Ascending aorta (tissue), 2 donors: Measurements from ENCODE around the gene SPATA33. TPM values are rescaled to one million over a fixed set of nuclear protein-coding genes. Genes with fewer than 3 reads are reported as not detected.
"Not testable (repeated sequence)": the region's sequence is repeated elsewhere in the genome, so short reads cannot be mapped to it uniquely, and the experiment has no call there.

Experiments used
- DNase-seq, 2 donors: peaks; one replicate each; pipeline ENCODE4 v3.0.0-alpha.2; 2019; ENCODE audit warnings: low spot score in 2 of 2
- H3K27ac ChIP-seq, 2 donors: fragments of 200-600 bp; sonication (generic); one replicate each; pipeline ENCODE4 v1.5.1; 2016 to 2017; ENCODE audit warnings: mild to moderate bottlenecking in 1 of 2
- H3K27me3 ChIP-seq: fragments of 200-600 bp; sonication (generic); one replicate; pipeline ENCODE4 v1.5.1; 2017
- H3K36me3 ChIP-seq, 2 donors: fragments of 200-600 bp; sonication (generic); one replicate each; pipeline ENCODE4 v1.5.1; 2016
- H3K4me1 ChIP-seq, 2 donors: fragments of 200-600 bp; sonication (generic); one replicate each; pipeline ENCODE4 v1.5.1; 2016 to 2017; ENCODE audit warnings: mild to moderate bottlenecking in 1 of 2
- H3K4me3 ChIP-seq, 2 donors: fragments of 200-600 bp; sonication (generic); one replicate each; pipeline ENCODE4 v1.5.1; 2016 to 2017; ENCODE audit warnings: mild to moderate bottlenecking in 1 of 2
- H3K9me3 ChIP-seq, 2 donors: fragments of 200-600 bp; sonication (generic); one replicate each; pipeline ENCODE4 v1.5.1; 2016
- intact Hi-C: fragments of 100-400 bp; cut with DNase I; formaldehyde crosslinking; loops from one replicate; pipeline ENCODE4 v1.15.1; 2023
- total RNA-seq: library from RNA; depleted of rRNA; stranded (reverse); fragments of >200 nt; gene quantifications from one replicate; pipeline ENCODE4 v1.1.0, GENCODE V29; 2016
- TF ChIP-seq, protein P1 (sequence below), 3 experiments: fragments of 200-600 bp in 2 of 3; fragments of 450-650 bp in 1 of 3; sonication (generic) in 2 of 3; IDR thresholded peaks; one replicate each; pipeline ENCODE4 v1.5.1; 2016 to 2019; ENCODE audit warnings: antibody characterized with exemption in 3 of 3, mild to moderate bottlenecking in 1 of 3, moderate library complexity in 1 of 3

Gene SPATA33
- total RNA-seq, 1 donor from 2014 or later, result 0.21 TPM

DNA sequence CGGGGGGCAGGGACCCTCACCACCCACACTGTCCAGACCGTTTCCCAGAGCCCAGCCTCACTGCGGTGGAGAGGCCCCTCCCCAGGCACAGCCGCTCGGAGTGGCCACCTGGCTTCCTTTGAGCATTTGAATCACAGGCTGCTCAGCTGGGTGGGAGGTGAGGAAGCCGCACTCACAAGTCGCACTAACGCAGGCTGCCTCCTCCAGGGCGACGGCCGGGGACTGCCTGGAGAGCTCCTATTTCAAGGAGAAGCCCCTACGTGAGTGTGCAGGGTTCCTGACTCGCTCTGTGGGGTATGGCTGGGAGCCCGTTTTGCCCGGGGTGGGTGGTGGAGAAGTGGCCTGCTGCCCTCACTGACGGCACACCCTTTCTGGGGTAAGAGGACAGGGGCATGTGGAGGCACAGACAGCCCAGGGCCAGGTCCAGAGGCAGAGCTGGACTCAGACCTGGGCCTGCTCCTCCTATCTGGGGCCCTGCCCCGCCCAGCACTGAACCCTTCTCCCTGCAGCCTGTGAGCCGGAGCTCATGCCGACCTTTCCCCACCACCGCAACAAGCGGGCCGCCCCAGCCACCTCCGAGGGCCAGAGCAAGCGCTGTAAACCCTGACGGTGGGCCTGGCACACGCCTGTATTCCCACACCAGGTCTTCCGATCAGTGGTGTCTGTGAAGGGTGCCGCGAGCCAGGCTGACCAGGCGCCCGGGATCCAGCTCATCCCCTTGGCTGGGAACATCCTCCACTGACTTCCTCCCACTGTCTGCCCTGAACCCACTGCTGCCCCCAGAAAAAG, 37.6 kb downstream of the SPATA33 start:
- Histone ChIP-seq H3K27me3 (no peaks in the 10 kb centered on the region), H3K4me1 (peaks cover 0 to 5% of the 10 kb centered on the region in 2 donors), H3K9me3 (no peaks in the 10 kb centered on the region), H3K27ac (no peak overlapping the region), H3K4me3 (no peak overlapping the region), H3K36me3 (peaks cover 28 to 41% of the 10 kb centered on the region in 2 donors)
- DNase-seq, result no peak
- TF ChIP-seq, protein P1, sequence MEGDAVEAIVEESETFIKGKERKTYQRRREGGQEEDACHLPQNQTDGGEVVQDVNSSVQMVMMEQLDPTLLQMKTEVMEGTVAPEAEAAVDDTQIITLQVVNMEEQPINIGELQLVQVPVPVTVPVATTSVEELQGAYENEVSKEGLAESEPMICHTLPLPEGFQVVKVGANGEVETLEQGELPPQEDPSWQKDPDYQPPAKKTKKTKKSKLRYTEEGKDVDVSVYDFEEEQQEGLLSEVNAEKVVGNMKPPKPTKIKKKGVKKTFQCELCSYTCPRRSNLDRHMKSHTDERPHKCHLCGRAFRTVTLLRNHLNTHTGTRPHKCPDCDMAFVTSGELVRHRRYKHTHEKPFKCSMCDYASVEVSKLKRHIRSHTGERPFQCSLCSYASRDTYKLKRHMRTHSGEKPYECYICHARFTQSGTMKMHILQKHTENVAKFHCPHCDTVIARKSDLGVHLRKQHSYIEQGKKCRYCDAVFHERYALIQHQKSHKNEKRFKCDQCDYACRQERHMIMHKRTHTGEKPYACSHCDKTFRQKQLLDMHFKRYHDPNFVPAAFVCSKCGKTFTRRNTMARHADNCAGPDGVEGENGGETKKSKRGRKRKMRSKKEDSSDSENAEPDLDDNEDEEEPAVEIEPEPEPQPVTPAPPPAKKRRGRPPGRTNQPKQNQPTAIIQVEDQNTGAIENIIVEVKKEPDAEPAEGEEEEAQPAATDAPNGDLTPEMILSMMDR (IDR thresholded peaks at IDR 0.05), result no peak
- intact Hi-C loops, result no loop called here

DNA sequence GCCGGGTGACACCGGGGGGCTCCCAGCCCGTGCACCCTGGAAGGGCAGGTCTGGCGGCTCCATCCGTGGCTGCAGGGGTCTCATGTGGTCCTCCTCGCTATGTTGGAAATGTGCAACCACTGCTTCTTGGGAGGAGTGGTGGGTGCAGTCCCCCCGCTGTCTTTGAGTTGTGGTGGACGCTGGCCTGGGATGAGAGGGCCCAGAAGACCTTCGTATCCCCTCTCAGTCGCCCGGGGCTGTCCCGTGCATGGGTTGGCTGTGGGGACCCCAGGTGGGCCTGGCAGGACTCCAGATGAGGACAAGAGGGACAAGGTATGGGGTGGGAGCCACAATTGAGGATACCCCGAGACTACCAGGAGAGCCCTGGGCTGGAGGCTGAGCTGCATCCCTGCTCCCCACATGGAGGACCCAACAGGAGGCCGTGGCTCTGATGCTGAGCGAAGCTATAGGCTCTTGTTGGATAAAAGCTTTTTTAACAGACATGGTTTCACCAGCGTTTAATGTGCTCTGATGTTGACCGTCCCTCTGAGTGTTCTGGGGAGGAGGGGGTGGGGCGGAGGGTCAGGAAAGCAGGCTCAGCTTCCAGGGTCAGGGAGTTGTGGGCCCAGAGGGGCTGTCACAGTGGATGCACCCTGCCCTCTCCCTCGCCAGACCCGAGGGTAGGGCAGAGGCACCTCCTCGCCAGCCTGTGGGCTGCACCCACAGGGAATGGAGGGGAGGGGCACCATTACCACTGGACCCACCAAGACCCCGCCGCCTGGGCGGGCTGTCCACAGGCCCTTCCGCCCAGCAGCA, 38.4 kb downstream of the SPATA33 start:
- no peaks in the 10 kb centered on the region for H3K27me3 ChIP-seq
- TF ChIP-seq, protein P1 (IDR thresholded peaks at IDR 0.05), result no peak
- H3K4me3 ChIP-seq, result no peak overlapping the region
- H3K36me3 ChIP-seq, result peaks cover 24 to 37% of the 10 kb centered on the region in 2 donors
- intact Hi-C loops, result no loop called here
- H3K9me3 ChIP-seq, result no peaks in the 10 kb centered on the region
- DNase-seq, result no peak
- H3K27ac ChIP-seq, result no peak overlapping the region
- H3K4me1 ChIP-seq, result peaks cover 6 to 13% of the 10 kb centered on the region in 2 donors

DNA sequence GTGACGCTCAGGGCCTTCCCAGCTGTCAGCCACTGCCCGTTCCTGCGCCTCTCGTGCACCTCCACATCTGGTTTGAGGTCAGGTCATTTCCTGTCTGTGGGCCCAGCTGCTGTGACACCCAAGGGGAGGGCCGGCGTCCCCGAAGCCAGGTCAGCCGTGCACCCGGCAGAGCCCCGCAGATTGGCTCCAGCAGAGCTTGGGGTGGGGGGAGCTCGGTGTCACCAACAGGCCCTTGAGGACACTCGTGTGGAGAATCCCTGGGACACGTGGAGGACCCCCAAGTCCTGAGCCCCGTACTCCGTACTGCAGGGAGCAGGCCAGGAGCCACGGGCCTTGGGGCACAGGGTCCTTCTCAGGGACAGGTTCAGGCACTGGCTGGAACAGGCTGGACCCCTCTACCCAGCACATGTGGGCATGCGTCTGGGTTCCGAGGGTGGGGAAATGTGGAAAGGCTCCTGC, 39.1 kb downstream of the SPATA33 start:
- no peak for DNase-seq
- peaks cover 7 to 16% of the 10 kb centered on the region in 2 donors for H3K4me1 ChIP-seq
- H3K27me3 ChIP-seq, result no peaks in the 10 kb centered on the region
- H3K36me3 ChIP-seq, result peaks cover 20 to 31% of the 10 kb centered on the region in 2 donors
- no peak overlapping the region for H3K27ac ChIP-seq
- no peaks in the 10 kb centered on the region for H3K9me3 ChIP-seq
- TF ChIP-seq, protein P1 (IDR thresholded peaks at IDR 0.05), result no peak
- intact Hi-C loops, result no loop called here
- no peak overlapping the region for H3K4me3 ChIP-seq

DNA sequence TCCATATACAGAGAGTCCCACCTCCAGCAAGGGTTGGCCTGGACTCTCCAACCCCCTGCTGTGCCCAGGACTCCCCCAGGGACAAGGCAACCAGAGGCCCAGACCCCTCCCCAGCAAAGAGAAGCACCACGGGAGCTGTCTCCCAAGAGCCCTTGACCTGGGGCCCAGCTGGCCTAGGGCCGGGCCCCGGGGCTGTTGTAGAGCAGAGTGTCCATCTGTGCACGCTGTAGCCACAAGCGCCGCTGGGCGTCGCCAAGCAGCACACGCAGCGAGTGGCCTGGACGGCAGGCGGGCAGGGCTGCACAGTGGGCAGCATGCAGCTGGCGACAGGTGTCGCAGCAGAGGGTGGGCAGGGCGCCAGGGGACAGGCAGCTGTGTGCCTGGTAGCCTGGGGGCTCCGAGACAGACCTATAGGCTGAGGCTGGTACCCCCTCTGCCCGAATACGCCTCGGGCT, 39.6 kb downstream of the SPATA33 start:
- no peaks in the 10 kb centered on the region for H3K9me3 ChIP-seq
- H3K27me3 ChIP-seq, result no peaks in the 10 kb centered on the region
- peaks cover 15 to 26% of the 10 kb centered on the region in 2 donors for H3K36me3 ChIP-seq
- no peak overlapping the region for H3K4me3 ChIP-seq
- no peak for DNase-seq
- TF ChIP-seq, protein P1 (IDR thresholded peaks at IDR 0.05), result no peak
- H3K27ac ChIP-seq, result no peak overlapping the region
- intact Hi-C loops, result no loop called here
- peaks cover 7 to 20% of the 10 kb centered on the region in 2 donors for H3K4me1 ChIP-seq

DNA sequence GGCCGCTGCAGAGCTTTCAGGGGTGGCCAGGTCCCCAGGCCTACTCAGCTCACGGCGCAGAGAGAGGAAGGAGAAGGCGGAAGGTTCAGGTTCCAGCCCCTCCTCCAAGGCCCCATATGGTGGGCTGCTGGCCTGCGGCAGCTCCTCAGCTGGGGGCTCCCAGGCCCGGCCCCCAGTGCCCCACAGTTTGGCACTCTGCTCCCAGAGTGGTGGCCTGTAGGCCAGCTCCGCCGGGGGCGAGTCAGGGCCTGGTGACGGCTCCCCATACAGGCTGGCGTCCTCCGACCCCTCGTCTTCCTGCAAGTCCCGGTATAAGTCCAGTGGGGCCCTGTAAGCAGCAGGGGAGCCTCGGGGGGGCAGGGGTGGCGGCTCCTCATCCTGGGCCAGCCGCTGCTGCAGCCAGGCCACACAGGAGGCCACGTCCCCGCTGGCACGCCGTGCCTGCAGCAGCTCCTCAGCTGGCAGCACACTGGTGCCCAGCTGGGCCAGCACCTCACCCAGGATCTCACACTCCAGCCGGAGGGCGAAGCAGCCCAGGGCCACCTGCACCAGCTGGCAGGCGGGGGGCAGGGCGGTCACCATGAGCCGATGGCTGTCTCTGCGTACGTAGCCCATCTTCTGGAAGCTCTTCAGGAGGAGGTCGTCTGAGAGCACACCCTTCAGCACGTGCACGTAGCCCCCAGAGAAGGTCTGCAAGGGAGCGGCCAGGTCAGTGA, 40.1 kb downstream of the SPATA33 start:
- Histone ChIP-seq H3K36me3 (peaks cover 11 to 21% of the 10 kb centered on the region in 2 donors), H3K27ac (no peak overlapping the region), H3K4me3 (no peak overlapping the region), H3K27me3 (no peaks in the 10 kb centered on the region), H3K9me3 (no peaks in the 10 kb centered on the region), H3K4me1 (peaks cover 7 to 20% of the 10 kb centered on the region in 2 donors)
- TF ChIP-seq, protein P1 (IDR thresholded peaks at IDR 0.05), result no peak
- no peak for DNase-seq
- intact Hi-C loops, result no loop called here

DNA sequence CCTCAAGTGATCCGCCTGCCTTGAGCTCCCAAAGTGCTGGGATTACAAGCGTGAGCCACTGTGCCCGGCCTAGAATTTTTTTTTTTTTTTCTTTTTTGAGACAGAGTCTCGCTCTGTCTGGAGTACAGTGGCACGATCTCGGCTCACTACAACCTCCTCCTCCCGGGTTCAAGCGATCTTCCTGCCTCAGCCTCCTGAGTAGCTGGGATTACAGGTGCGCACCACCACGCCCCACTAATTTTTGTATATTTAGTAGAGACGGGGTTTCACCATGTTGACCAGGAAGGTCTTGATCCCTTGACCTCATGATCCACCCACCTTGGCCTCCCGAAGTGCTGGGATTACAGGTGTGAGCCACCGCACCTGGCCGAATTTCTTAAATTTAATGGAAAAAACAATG, 41.1 kb downstream of the SPATA33 start:
- Histone ChIP-seq H3K36me3 (peaks cover 10 to 13% of the 10 kb centered on the region in 2 donors), H3K4me1 (peaks cover 7 to 20% of the 10 kb centered on the region in 2 donors)
- H3K4me3 ChIP-seq, H3K27ac ChIP-seq, H3K9me3 ChIP-seq, intact Hi-C loops, DNase-seq, H3K27me3 ChIP-seq: not testable (repeated sequence)

DNA sequence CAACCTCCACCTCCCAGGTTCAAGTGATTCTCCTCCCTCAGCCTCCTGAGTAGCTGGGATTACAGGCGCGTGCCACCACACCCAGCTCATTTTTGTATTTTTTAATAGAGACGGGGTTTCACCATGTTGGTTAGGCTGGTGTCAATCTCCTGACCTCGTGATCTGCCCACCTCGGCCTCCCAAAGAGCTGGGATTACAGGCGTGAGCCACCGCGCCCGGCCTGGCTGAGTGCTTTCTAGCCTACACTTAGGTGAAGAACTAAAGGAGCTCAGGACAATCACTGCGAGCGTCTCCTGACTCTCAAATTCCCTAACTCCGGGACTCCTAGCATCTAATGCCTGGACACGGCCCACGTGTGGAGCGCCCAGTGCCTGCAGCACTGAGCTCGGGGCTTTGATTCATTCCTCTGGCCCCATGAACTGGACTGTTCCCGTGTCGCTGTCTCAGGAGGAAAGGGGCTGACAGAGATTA, 42.0 kb downstream of the SPATA33 start:
- Histone ChIP-seq H3K4me3 (peak overlapping the region; percentile 76 to 77), H3K27ac (peak overlapping the region; percentile 88 to 93)

More for the DNA sequence above, 42.0 kb downstream of the SPATA33 start:
- H3K27me3 ChIP-seq, DNase-seq, H3K36me3 ChIP-seq, H3K9me3 ChIP-seq: not testable (repeated sequence)
- H3K4me1 ChIP-seq, result peaks cover 7 to 20% of the 10 kb centered on the region in 2 donors
- intact Hi-C loops, result loop anchor here (1.0 to 2.0 kb wide), 5 partner anchors 13 to 1037 kb away; partner anchors contain the start of genes CDK10, CHMP1A, MVD and SPATA33
